Body of pancreas (tissue), 4 donors: ENCODE results near the gene LAMP1.

Experiments used
- CTCF ChIP-seq, 7 experiments: fragments of 450-650 bp in 4 of 7; fragments of 200-600 bp in 3 of 7; sonication (generic) in 3 of 7; IDR thresholded peaks; one replicate each; pipeline ENCODE4 v1.5.1; 2016 to 2019; ENCODE audit warnings: antibody characterized with exemption in 7 of 7
- POLR2A ChIP-seq, 3 donors: fragments of 450-650 bp; IDR thresholded peaks; one replicate each; pipeline ENCODE4 v1.6.1; 2016; ENCODE audit warnings: antibody characterized with exemption in 3 of 3, mild to moderate bottlenecking in 2 of 3

- no peak for TF ChIP-seq CTCF (IDR thresholded peaks at IDR 0.05)
- TF ChIP-seq POLR2A (IDR thresholded peaks at IDR 0.05) = no peak
Measured at GRCh38 chr13:113365583-113365970, 68.5 kb downstream of the LAMP1 start.
